ENCODE results near the gene TNFRSF18.
"Not testable (repeated sequence)": the region's sequence is repeated elsewhere in the genome, so short reads cannot be mapped to it uniquely, and the experiment has no call there.

Gene TNFRSF18

GRCh38 chr1:1177452-1178206 is 28.8 kb downstream of the TNFRSF18 start:
- no peak for TF ChIP-seq CTCF (IDR thresholded peaks at IDR 0.05; ENCODE audit: low read depth, low read length)
- H3K4me3 ChIP-seq (ENCODE audit: low read depth, low read length) = no peak overlapping the region

- no peak for TF ChIP-seq CTCF (IDR thresholded peaks at IDR 0.05; ENCODE audit: low read depth, low read length)
- no peak overlapping the region for H3K4me3 ChIP-seq (ENCODE audit: low read depth, low read length)
Observed at GRCh38 chr1:1176931-1177330, 29.5 kb downstream of the TNFRSF18 start.

- H3K4me3 ChIP-seq (ENCODE audit: low read depth, low read length) = not testable (repeated sequence)
Observed at GRCh38 chr1:1176063-1176761, 30.2 kb downstream of the TNFRSF18 start.

GRCh38 chr1:1175221-1176062 is 30.9 kb downstream of the TNFRSF18 start:
- no peak for TF ChIP-seq CTCF (IDR thresholded peaks at IDR 0.05; ENCODE audit: low read depth, low read length)
- H3K4me3 ChIP-seq (ENCODE audit: low read depth, low read length) = no peak overlapping the region

GRCh38 chr1:1173793-1174415 is 32.5 kb downstream of the TNFRSF18 start, which contains the start of gene TTLL10:
TSS of gene TTLL10 (plus strand) at chr1:1173880. CDS start at chr1:1179216, 5,336 bp downstream.
- H3K4me3 ChIP-seq (ENCODE audit: low read depth, low read length) = no peak within 1 kb of the TSS
- no peak for TF ChIP-seq CTCF (IDR thresholded peaks at IDR 0.05; ENCODE audit: low read depth, low read length)

GRCh38 chr1:1173061-1173792 is 33.2 kb downstream of the TNFRSF18 start:
- H3K4me3 ChIP-seq (ENCODE audit: low read depth, low read length) = no peak overlapping the region
- no peak for TF ChIP-seq CTCF (IDR thresholded peaks at IDR 0.05; ENCODE audit: low read depth, low read length)
